ENCODE results near the gene GPN1.
"Not testable (repeated sequence)": the region's sequence is repeated elsewhere in the genome, so short reads cannot be mapped to it uniquely, and the experiment has no call there.

Gene GPN1

DNA sequence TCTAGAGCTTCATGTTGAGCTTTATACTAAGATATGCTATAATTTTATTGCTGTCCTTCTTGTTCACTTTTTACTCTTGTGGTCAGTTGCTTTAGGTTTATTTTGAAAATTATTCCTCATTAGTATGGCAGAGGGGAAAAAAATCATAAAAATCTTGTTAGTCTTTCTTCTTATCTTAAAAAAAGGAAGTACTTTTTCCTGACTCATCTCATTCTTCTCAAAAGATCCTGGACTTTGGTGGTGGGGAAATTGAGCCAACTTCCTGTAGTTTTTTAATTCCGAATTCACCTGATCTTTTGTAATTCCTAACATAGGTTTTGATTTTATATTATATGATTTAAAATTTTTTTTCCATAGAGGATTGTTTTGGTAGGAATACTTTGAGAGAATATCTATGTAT is 38.6 kb downstream of the GPN1 start:
- DNase-seq (ENCODE audit: low read depth in 2 of 3, low spot score in 1 of 3): no peak

GRCh38 chr2:27671235-27671634 is 42.4 kb downstream of the GPN1 start:
- no peak for DNase-seq (ENCODE audit: low read depth in 2 of 3, low spot score in 1 of 3)

GRCh38 chr2:27672723-27673486 is 44.1 kb downstream of the GPN1 start:
- DNase-seq (ENCODE audit: low read depth in 2 of 3, low spot score in 1 of 3): no peak

DNA sequence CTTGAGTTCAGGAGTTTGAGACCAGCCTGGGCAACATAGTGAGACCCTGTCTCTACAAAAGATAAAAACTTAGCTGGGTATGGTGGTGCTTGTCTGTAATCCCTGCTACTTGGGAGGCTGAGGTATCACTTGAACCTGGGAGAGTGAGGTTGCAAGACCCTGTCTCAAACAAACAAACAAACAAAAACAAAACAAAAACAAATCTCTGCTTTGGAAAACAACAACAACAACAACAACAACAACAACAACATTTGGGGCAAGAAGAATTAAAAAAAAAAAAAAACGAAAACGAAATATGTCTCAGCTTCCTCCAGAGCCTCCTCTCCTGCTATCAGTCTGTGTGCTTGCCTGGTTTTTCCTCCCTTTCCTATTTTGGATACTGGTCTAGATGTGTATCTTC is 51.7 kb downstream of the GPN1 start:
- no peak for DNase-seq (ENCODE audit: low read depth in 2 of 3, low spot score in 1 of 3)

DNA sequence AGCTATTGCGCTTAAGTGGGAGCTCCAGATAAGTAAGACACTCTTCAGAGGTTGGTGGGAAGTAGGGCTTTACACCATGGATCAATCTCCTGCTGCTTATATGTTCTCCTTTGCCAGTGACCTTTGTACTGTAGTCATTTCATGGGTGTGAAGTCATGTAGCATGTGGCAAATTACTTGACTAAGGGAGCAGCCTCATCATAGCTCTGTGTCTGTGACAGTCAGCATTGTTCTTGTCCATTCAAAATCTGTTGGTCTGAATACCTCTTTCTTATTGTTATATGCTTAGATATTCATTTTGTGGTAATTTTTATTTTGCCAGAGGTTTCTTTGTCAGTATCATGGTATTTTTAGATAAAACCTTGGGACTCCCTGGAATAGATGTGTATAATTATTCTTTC is 53.0 kb downstream of the GPN1 start:
- no peak for DNase-seq (ENCODE audit: low read depth in 2 of 3, low spot score in 1 of 3)

DNA sequence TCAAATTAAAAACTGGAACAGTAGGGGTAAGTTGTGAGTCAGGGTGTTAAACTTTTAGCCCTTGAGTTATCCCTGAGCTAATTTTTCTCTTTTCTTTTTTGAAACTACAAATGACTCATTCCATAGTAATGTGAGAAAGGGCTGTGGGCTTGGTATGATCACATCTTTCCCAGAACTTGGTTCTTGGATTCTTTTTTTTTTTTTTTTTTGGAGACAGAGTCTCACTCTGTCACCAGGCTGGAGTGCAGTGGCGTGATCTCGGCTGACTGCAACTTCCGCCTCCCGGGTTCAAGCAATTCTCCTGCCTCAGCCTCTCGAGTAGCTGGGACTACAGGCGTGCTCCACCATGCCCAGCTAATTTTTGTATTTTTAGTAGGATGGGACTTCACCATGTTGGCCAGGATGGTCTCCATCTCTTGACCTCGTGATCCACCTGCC is 53.5 kb downstream of the GPN1 start:
- not testable (repeated sequence) for DNase-seq (ENCODE audit: low read depth in 2 of 3, low spot score in 1 of 3)

DNA sequence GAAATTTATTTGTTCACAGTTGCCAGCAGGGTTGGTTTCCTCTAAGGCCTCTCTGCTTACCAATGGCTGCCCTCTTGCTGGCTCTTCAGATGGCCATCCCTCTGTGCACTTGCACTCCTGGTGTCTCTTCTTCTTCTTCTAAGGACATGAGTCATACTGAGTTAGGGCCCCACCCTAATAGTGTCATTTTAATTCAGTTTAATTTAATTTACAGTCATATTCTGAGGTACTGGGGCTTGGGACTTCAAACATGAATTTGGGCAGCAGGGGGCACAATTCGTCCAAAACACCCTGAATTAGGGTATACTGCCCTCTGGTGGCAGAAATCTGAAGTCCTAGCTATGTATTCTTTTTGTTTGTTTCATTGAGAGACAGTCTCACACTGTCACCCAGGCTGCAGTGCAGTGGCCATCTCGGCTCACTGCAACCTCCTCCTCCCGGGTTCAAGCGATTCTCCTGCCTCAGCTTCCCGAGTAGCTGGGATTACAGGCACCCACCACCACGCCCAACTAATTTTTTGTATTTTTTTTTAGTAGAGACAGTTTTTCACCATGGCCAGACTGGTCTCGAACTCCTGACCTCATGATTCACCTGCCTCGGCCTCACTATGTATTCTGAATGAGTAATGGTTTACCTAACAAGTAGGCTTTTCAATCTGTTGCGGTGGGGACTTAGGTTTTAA is 54.7 kb downstream of the GPN1 start:
- peak; percentile 68 to 100 (median 79) for DNase-seq (ENCODE audit: low read depth in 2 of 3, low spot score in 1 of 3)

DNA sequence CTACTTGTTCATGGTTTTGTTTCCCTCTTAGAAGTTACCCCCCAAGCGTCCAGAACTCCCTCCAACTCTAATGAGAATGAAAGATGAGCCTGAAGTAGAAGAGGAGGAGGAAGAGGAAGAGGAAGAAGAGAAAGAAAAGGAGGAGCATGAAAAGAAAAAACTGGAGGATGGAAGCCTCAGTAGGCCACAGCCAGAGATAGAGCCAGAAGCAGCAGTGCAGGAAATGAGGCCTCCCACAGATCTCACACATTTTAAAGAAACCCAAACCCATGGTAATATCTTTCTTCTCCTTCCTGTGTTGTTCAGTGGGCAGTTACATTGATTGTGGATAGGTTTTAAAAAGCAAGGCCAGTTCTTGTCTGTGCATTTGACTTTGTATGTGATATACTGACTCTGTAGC is 56.2 kb downstream of the GPN1 start:
- DNase-seq (ENCODE audit: low read depth in 2 of 3, low spot score in 1 of 3): not testable (repeated sequence)

GRCh38 chr2:27685577-27685976 is 56.7 kb downstream of the GPN1 start:
- DNase-seq (ENCODE audit: low read depth in 2 of 3, low spot score in 1 of 3): no peak

- DNase-seq (ENCODE audit: low read depth in 2 of 3, low spot score in 1 of 3): no peak
Observed at GRCh38 chr2:27687232-27687631, 58.4 kb downstream of the GPN1 start.

DNA sequence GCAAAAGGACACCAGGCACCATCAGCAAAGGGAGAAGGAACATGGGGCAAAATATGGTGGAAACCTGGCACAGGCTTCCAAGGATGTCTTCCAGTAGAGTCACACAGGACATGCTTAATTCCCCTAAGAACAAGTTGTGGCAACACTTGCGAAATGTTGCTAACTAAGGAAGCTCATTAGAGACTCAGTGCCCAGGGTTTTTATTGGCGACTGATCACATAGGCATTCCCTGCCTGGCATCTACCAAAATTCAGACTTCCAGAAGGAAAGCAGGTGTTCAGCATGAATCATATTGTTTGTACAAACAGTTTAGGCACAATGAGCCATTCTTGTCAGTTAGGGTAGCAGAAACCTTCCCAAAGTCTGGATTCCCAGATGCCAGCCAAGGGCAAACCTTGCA is 60.6 kb downstream of the GPN1 start:
- DNase-seq (ENCODE audit: low read depth in 2 of 3, low spot score in 1 of 3): no peak

DNA sequence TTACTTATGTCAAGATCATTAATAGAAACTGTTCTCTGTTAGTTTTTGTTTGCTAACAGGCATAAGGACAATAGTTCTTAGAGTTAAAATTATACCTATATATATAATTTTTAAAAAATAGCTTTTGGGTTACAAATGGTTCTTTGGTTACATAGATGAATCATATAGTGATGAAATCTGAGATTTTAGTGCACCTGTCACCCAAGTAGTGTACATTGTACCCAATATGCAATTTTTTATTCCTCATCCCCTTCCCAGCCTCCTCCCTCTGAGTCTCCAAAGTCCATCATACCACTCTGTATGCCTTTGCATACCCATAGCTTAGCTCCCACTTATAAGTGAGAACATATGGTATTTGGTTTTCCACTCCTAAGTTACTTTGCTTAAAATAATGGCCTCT is 61.2 kb downstream of the GPN1 start:
- no peak for DNase-seq (ENCODE audit: low read depth in 2 of 3, low spot score in 1 of 3)

GRCh38 chr2:27697660-27698059 is 68.8 kb downstream of the GPN1 start:
- DNase-seq (ENCODE audit: low read depth in 2 of 3, low spot score in 1 of 3): no peak
